ENCODE data around the gene KIF6. TPM values are rescaled to one million over a fixed set of nuclear protein-coding genes. Genes with fewer than 3 reads are reported as not detected.

KIF6 gene
- total RNA-seq, 1 experiment from 2014 or later, result 2.7 TPM

GRCh38 chr6:39558591-39559190, 166.5 kb downstream of the KIF6 start:
- H3K9me3 ChIP-seq (ENCODE audit: low read depth, low read length, poor library complexity, severe bottlenecking), result no peaks in the 10 kb centered on the region
- no peaks in the 10 kb centered on the region for H3K36me3 ChIP-seq (ENCODE audit: insufficient read depth, low read length, poor library complexity, severe bottlenecking)
- ChIA-PET POLR2A (ENCODE audit: low non-redundant PET) (no interaction called here), CTCF (no interaction called here)
- DNase-seq (ENCODE audit: low spot score), result no peak
- intact Hi-C loops (cut with micrococcal nuclease; ENCODE audit: unreplicated experiment), result no loop called here
- no peaks in the 10 kb centered on the region for H3K27me3 ChIP-seq (replicated peaks; ENCODE audit: insufficient read depth, low read depth, low read length, poor library complexity)
- TF ChIP-seq EZH2 (IDR thresholded peaks at IDR 0.05; ENCODE audit: borderline replicate concordance, low read depth, low read length, poor library complexity, severe bottlenecking) (no peak), CTCF (conservative IDR thresholded peaks at IDR 0.05; ENCODE audit: low read depth, low read length) (no peak)
- H3K4me3 ChIP-seq (ENCODE audit: low read depth, low read length, poor library complexity, severe bottlenecking), result no peak overlapping the region
- peak overlapping the region; percentile 16 for H3K27ac ChIP-seq (ENCODE audit: low read depth, low read length, poor library complexity, severe bottlenecking)
- H3K4me1 ChIP-seq (ENCODE audit: insufficient read depth, low read length, poor library complexity, severe bottlenecking), result peaks cover 6% of the 10 kb centered on the region
- no TSS peak for BruUV-seq (replicated peaks)

- H3K27me3 ChIP-seq (replicated peaks; ENCODE audit: insufficient read depth, low read depth, low read length, poor library complexity), result no peaks in the 10 kb centered on the region
Observed at GRCh38 chr6:39558079-39558478, 167.1 kb downstream of the KIF6 start.

GRCh38 chr6:39555136-39555535, 170.1 kb downstream of the KIF6 start:
- Histone ChIP-seq H3K9me3 (ENCODE audit: low read depth, low read length, poor library complexity, severe bottlenecking) (no peaks in the 10 kb centered on the region), H3K4me3 (ENCODE audit: low read depth, low read length, poor library complexity, severe bottlenecking) (no peak overlapping the region), H3K27ac (ENCODE audit: low read depth, low read length, poor library complexity, severe bottlenecking) (no peak overlapping the region), H3K4me1 (ENCODE audit: insufficient read depth, low read length, poor library complexity, severe bottlenecking) (peaks cover 3% of the 10 kb centered on the region), H3K36me3 (ENCODE audit: insufficient read depth, low read length, poor library complexity, severe bottlenecking) (no peaks in the 10 kb centered on the region), H3K27me3 (replicated peaks; ENCODE audit: insufficient read depth, low read depth, low read length, poor library complexity) (no peaks in the 10 kb centered on the region)
- POLR2A ChIA-PET (ENCODE audit: low non-redundant PET), result no interaction called here
- DNase-seq (ENCODE audit: low spot score), result no peak
- CTCF ChIA-PET, result no interaction called here
- no TSS peak for BruUV-seq (replicated peaks)
- TF ChIP-seq EZH2 (IDR thresholded peaks at IDR 0.05; ENCODE audit: borderline replicate concordance, low read depth, low read length, poor library complexity, severe bottlenecking), result no peak
- TF ChIP-seq CTCF (conservative IDR thresholded peaks at IDR 0.05; ENCODE audit: low read depth, low read length), result no peak
- intact Hi-C loops (cut with micrococcal nuclease; ENCODE audit: unreplicated experiment), result no loop called here

More at GRCh38 chr6:39558079-39558478, 167.1 kb downstream of the KIF6 start:
- H3K36me3 ChIP-seq (ENCODE audit: insufficient read depth, low read length, poor library complexity, severe bottlenecking), result no peaks in the 10 kb centered on the region
- DNase-seq (ENCODE audit: low spot score), result peak; percentile 7
- TF ChIP-seq EZH2 (IDR thresholded peaks at IDR 0.05; ENCODE audit: borderline replicate concordance, low read depth, low read length, poor library complexity, severe bottlenecking), result no peak
- no peak for TF ChIP-seq CTCF (conservative IDR thresholded peaks at IDR 0.05; ENCODE audit: low read depth, low read length)
- no peaks in the 10 kb centered on the region for H3K9me3 ChIP-seq (ENCODE audit: low read depth, low read length, poor library complexity, severe bottlenecking)
- CTCF ChIA-PET, result no interaction called here
- POLR2A ChIA-PET (ENCODE audit: low non-redundant PET), result no interaction called here
- intact Hi-C loops (cut with micrococcal nuclease; ENCODE audit: unreplicated experiment), result no loop called here
- H3K4me1 ChIP-seq (ENCODE audit: insufficient read depth, low read length, poor library complexity, severe bottlenecking), result peaks cover 6% of the 10 kb centered on the region
- peak overlapping the region; percentile 16 for H3K27ac ChIP-seq (ENCODE audit: low read depth, low read length, poor library complexity, severe bottlenecking)
- H3K4me3 ChIP-seq (ENCODE audit: low read depth, low read length, poor library complexity, severe bottlenecking), result no peak overlapping the region
- BruUV-seq (replicated peaks), result no TSS peak
